Kidney capillary endothelial cell (primary cell): ENCODE measurements around the gene HNRNPA1L2.
"Not testable (repeated sequence)": the region's sequence is repeated elsewhere in the genome, so short reads cannot be mapped to it uniquely, and the experiment has no call there.

ENCODE experiments used
- DNase-seq: peaks from one replicate; pipeline ENCODE4 v3.0.0-alpha.2; 2018; ENCODE audit warnings: low spot score

The HNRNPA1L2 gene

GRCh38 chr13:52642131-52642530 is at the start of gene HNRNPA1L2:
TSS of gene HNRNPA1L2 (plus strand) at chr13:52642431. CDS start at chr13:52642493, 62 bp downstream.
- no peak for DNase-seq

GRCh38 chr13:52593175-52593574 is 49.1 kb upstream of the HNRNPA1L2 start:
- DNase-seq: not testable (repeated sequence)

DNA sequence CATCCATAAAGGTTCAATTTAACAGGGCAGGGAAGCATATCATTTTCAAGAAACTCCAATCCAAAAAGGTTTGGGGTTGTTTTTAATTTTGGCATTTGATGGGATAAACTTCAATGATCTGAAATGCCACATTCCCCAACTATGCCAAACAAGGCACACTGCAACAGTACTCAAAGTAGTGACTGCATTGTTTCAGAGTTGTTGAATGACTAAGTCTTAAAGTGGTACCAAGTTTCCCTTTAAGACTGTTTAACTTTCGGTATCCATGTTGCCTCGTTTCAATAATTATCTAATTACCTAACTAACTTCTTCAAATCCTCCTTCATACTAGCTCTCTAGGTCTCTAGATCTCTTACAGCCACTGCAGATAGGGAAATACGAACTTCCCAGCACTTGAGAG is 48.4 kb upstream of the HNRNPA1L2 start:
- not testable (repeated sequence) for DNase-seq

- not testable (repeated sequence) for DNase-seq
Observed at GRCh38 chr13:52594295-52594694, 47.9 kb upstream of the HNRNPA1L2 start.

GRCh38 chr13:52597676-52598075 is 44.6 kb upstream of the HNRNPA1L2 start:
- no peak for DNase-seq

- DNase-seq: peak; percentile 18
Observed at GRCh38 chr13:52599037-52599847, 43.0 kb upstream of the HNRNPA1L2 start.

- DNase-seq: peak; percentile 30
Observed at GRCh38 chr13:52599848-52600603, 42.2 kb upstream of the HNRNPA1L2 start.

DNA sequence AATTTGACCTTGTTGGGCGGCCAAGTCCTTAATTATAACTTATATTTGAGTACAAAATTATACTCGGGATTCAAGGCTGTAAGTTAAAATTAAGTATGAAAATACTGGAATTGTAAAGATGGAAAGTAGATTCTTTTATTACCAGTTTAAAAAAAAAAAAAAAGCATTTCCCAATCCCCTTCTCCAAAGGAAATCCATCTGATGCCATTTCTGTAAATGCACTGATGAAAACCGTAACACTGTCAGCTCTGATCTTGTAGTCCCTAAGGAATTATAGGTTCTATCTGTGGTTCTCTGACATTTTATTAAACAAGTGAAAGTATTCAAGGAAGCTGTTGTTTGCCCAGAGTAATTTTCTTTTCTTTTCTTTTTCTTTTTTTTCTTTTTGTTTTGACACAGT is 41.6 kb upstream of the HNRNPA1L2 start:
- no peak for DNase-seq

DNA sequence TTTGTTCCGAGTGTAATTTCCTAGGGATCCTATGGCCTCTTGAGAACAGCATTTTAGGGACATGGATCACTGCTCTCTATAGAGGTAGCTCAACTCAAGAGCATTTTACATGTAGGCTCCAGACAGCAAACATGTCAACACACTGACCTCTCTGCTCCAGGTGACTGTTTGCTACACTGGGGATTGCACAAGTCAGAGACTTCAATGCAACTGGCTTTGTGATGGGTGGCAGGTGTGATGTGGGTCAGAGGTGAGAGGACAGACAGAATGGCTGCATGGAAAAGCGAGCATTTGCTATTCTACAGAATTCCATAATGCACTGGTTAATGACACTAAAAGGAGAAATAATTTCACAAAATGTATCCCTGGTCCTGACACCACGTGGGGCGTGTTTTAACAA is 38.9 kb upstream of the HNRNPA1L2 start:
- not testable (repeated sequence) for DNase-seq

- DNase-seq: not testable (repeated sequence)
Observed at GRCh38 chr13:52606126-52606525, 36.1 kb upstream of the HNRNPA1L2 start.

DNA sequence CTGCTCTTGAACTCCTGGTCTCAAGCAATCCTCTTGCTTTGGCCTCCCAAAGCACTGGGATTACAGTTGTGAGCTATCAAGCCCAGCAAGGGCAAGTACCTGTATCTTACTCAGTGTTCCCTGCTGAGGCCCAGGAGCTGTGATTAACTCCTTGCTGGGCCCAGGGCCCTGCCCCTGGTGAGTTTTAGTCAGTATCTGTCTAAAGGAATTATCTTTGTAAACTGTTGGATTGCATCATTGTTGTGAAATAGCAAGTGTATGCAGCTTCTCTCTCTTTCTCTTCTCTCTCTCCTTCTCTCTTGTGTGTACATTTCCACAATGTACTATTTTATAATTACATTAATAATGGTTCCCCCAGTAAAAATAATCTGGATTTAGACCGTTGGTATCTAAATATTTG is 35.4 kb upstream of the HNRNPA1L2 start:
- DNase-seq: not testable (repeated sequence)

DNA sequence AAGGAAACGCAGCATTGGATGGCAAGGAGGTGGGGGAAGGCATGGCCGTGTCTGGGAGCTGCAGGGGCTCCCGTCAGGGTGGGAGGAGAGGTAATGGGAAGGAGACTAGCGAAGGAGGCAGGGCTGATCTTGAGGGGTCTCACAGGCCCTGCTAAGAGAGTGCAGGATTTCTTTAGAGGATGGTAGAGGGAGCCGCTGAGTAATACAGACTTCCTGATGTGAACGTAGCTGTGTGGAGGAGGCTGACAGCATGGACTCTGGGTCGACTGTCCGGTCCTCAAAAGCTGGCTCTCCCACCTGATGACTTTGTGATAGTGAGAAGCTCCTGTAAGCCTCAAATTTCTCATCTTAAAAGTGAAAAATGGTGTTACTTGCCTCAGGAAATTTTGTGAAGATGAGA is 34.0 kb upstream of the HNRNPA1L2 start:
- not testable (repeated sequence) for DNase-seq

DNA sequence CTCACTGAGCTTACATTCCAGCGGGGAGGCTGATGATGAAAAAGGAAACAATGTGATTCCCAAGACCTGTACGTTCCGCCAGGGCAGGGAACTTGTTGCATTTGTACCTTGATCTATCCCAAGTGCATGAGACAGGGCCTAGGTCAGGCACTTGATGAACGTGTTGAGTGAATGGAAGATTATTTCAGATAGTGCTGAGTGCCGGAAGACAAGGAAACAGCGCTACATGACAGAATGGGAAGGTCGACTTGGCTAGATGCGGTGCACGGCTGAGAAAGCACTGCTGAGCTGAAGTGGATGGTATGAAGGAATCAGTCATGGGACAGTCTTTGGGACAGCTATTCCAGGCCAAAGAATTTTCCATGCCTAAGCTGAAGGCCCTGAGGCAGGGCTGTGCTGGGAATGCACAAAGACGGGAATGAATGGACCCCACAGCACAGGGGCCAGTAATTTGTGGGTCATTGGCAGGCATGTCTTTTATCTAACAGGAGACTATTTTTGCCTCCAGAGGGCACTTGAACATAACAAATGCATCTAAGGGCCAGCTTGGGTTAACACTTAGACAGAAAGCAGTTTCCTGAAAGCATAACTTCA is 33.1 kb upstream of the HNRNPA1L2 start:
- peak; percentile 22 for DNase-seq

- DNase-seq: not testable (repeated sequence)
Observed at GRCh38 chr13:52610158-52610557, 32.1 kb upstream of the HNRNPA1L2 start.

- DNase-seq: no peak
Observed at GRCh38 chr13:52615134-52615801, 27.0 kb upstream of the HNRNPA1L2 start.

GRCh38 chr13:52615812-52616211 is 26.4 kb upstream of the HNRNPA1L2 start:
- DNase-seq: no peak

- DNase-seq: peak; percentile 84
Observed at GRCh38 chr13:52617070-52618060, 24.9 kb upstream of the HNRNPA1L2 start.

GRCh38 chr13:52631083-52631690 is 11.0 kb upstream of the HNRNPA1L2 start:
- DNase-seq: not testable (repeated sequence)

DNA sequence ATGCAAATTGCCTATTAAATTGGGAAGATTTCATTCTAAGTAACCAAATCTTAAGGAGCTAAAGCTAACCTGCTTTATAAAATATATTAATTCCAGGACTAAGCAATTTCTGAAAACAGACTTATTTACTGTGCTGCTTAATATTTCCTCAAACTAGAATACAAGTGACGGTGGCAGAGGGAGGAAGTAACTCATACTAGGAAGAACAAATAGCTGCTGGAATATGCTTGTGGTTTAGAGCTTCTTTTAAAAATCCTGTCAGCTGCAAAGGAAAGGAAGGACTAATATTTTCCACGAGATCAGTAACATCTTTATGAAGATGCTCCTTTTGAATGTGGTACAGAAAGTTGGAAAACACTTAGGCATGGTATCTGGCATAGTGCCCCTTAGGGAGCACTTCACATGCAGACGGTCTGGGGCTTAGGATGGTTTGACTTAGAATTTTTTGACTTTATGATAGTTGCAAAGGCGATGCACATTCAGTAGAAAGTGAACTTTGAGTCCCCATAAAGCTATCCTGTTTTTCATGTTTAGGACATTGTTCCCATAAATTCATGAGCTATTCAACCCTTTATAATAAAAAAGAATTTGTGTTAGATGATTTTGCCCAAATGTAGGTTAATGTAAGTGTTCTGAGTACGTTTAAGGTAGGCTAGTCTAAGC is 3.4 kb upstream of the HNRNPA1L2 start:
- no peak for DNase-seq

GRCh38 chr13:52644108-52644507 is 1.9 kb downstream of the HNRNPA1L2 start:
- DNase-seq: no peak
